Ectodermal cell (in vitro differentiated cells): ENCODE measurements around the gene CDKL4.

Source experiments
- H3K27ac ChIP-seq: 2 replicates; pipeline ENCODE4 v1.7.0; 2013; ENCODE audit warnings: mild to moderate bottlenecking, low read depth, low read length; ENCODE audit not compliant: insufficient read depth, poor library complexity, severe bottlenecking
- H3K27me3 ChIP-seq: 2 replicates; pipeline ENCODE4 v1.7.0; 2013; ENCODE audit warnings: mild to moderate bottlenecking, low read length; ENCODE audit not compliant: insufficient read depth, control insufficient read depth, poor library complexity, severe bottlenecking
- H3K36me3 ChIP-seq: one replicate; pipeline ENCODE4 v1.7.0; 2013; ENCODE audit warnings: low read length; ENCODE audit not compliant: control insufficient read depth, insufficient read depth
- H3K4me1 ChIP-seq: one replicate; pipeline ENCODE4 v1.7.0; 2013; ENCODE audit warnings: low read length; ENCODE audit not compliant: control insufficient read depth, insufficient read depth
- H3K4me3 ChIP-seq: 2 replicates; pipeline ENCODE4 v1.7.0; 2013; ENCODE audit warnings: low read depth, low read length, control low read depth; ENCODE audit not compliant: insufficient read depth
- H3K9me3 ChIP-seq: 2 replicates; pipeline ENCODE4 v1.7.0; 2013; ENCODE audit warnings: mild to moderate bottlenecking, low read length, moderate library complexity; ENCODE audit not compliant: control insufficient read depth
- WGBS, 2 experiments: methylation state at CpG; one replicate each; pipeline ENCODE4 v1.1.7; 2013; ENCODE audit warnings: missing lambda C conversion rate in 2 of 2; 5-methylcytosine and 5-hydroxymethylcytosine counted together

The CDKL4 gene

GRCh38 chr2:39234754-39235153, 9.0 kb downstream of the CDKL4 start:
- Histone ChIP-seq H3K9me3 (no peaks in the 10 kb centered on the region), H3K27ac (no peak overlapping the region), H3K4me3 (no peak overlapping the region), H3K27me3 (no peaks in the 10 kb centered on the region), H3K36me3 (no peaks in the 10 kb centered on the region), H3K4me1 (no peaks in the 10 kb centered on the region)
- WGBS, 2 experiments, result 87 to 89% methylated on average over 1 of the region's 1 CpG

GRCh38 chr2:39232141-39232540, 11.6 kb downstream of the CDKL4 start:
- Histone ChIP-seq H3K9me3 (no peaks in the 10 kb centered on the region), H3K4me3 (no peak overlapping the region), H3K27ac (no peak overlapping the region), H3K27me3 (no peaks in the 10 kb centered on the region), H3K4me1 (no peaks in the 10 kb centered on the region), H3K36me3 (no peaks in the 10 kb centered on the region)

- Histone ChIP-seq H3K27ac (no peak overlapping the region), H3K36me3 (no peaks in the 10 kb centered on the region), H3K27me3 (no peaks in the 10 kb centered on the region), H3K4me1 (no peaks in the 10 kb centered on the region), H3K4me3 (peak overlapping the region; percentile 32), H3K9me3 (no peaks in the 10 kb centered on the region)
- WGBS, 2 experiments, result 17 to 20% methylated on average over 16 to 17 of the region's 19 CpGs
These were observed 15.2 kb downstream of the CDKL4 start for GRCh38 chr2:39228413-39229209.

GRCh38 chr2:39227628-39228412, 15.9 kb downstream of the CDKL4 start:
- no peaks in the 10 kb centered on the region for H3K9me3 ChIP-seq
- no peak overlapping the region for H3K4me3 ChIP-seq
- H3K27ac ChIP-seq, result no peak overlapping the region
- H3K27me3 ChIP-seq, result no peaks in the 10 kb centered on the region
- WGBS, 2 experiments, result 21 to 23% methylated on average over 9 of the region's 9 CpGs
- no peaks in the 10 kb centered on the region for H3K4me1 ChIP-seq
- H3K36me3 ChIP-seq, result no peaks in the 10 kb centered on the region

GRCh38 chr2:39225567-39225966, 18.2 kb downstream of the CDKL4 start:
- H3K9me3 ChIP-seq, result no peaks in the 10 kb centered on the region
- no peak overlapping the region for H3K4me3 ChIP-seq
- no peak overlapping the region for H3K27ac ChIP-seq
- H3K27me3 ChIP-seq, result no peaks in the 10 kb centered on the region
- H3K4me1 ChIP-seq, result no peaks in the 10 kb centered on the region
- 100% methylated on average over 1 of the region's 1 CpG; no CpG with 5 or more reads in 1 of the 2 experiments for WGBS, 2 experiments
- no peaks in the 10 kb centered on the region for H3K36me3 ChIP-seq

GRCh38 chr2:39223909-39224308, 19.9 kb downstream of the CDKL4 start:
- Histone ChIP-seq H3K4me1 (no peaks in the 10 kb centered on the region), H3K27ac (no peak overlapping the region), H3K9me3 (no peaks in the 10 kb centered on the region), H3K27me3 (no peaks in the 10 kb centered on the region), H3K4me3 (no peak overlapping the region), H3K36me3 (no peaks in the 10 kb centered on the region)
- no CpG with 5 or more reads among the region's 1 CpG for WGBS, 2 experiments

GRCh38 chr2:39221459-39221858, 22.3 kb downstream of the CDKL4 start:
- WGBS, 2 experiments, result 96% methylated on average over 3 of the region's 3 CpGs
- Histone ChIP-seq H3K27ac (no peak overlapping the region), H3K4me1 (no peaks in the 10 kb centered on the region), H3K9me3 (no peaks in the 10 kb centered on the region), H3K4me3 (no peak overlapping the region), H3K36me3 (no peaks in the 10 kb centered on the region), H3K27me3 (no peaks in the 10 kb centered on the region)

- H3K9me3 ChIP-seq, result no peaks in the 10 kb centered on the region
- no peaks in the 10 kb centered on the region for H3K27me3 ChIP-seq
- WGBS, 2 experiments, result 83 to 88% methylated on average over 2 of the region's 2 CpGs
These were observed 23.6 kb downstream of the CDKL4 start for GRCh38 chr2:39220136-39220535.

GRCh38 chr2:39218391-39218790, 25.4 kb downstream of the CDKL4 start:
- H3K9me3 ChIP-seq, result no peaks in the 10 kb centered on the region
- 95 to 97% methylated on average over 5 of the region's 5 CpGs for WGBS, 2 experiments
- H3K27me3 ChIP-seq, result no peaks in the 10 kb centered on the region
- no peak overlapping the region for H3K4me3 ChIP-seq
- no peaks in the 10 kb centered on the region for H3K36me3 ChIP-seq
- H3K27ac ChIP-seq, result no peak overlapping the region
- no peaks in the 10 kb centered on the region for H3K4me1 ChIP-seq

More at GRCh38 chr2:39220136-39220535, 23.6 kb downstream of the CDKL4 start:
- no peak overlapping the region for H3K4me3 ChIP-seq
- no peaks in the 10 kb centered on the region for H3K4me1 ChIP-seq
- no peaks in the 10 kb centered on the region for H3K36me3 ChIP-seq
- no peak overlapping the region for H3K27ac ChIP-seq

- no peaks in the 10 kb centered on the region for H3K9me3 ChIP-seq
- H3K4me1 ChIP-seq, result no peaks in the 10 kb centered on the region
- WGBS, 2 experiments, result 89 to 97% methylated on average over 3 to 4 of the region's 4 CpGs
- H3K36me3 ChIP-seq, result no peaks in the 10 kb centered on the region
- no peak overlapping the region for H3K4me3 ChIP-seq
- H3K27me3 ChIP-seq, result no peaks in the 10 kb centered on the region
- H3K27ac ChIP-seq, result no peak overlapping the region
These were observed 26.6 kb downstream of the CDKL4 start for GRCh38 chr2:39217192-39217550.
